NT2/D1 (cell line): ENCODE data around the gene INTS7.

Experiments
- DNase-seq: peaks from one replicate; pipeline ENCODE4 v3.0.0-alpha.2; 2011; ENCODE audit warnings: low read depth, low spot score
- H3K27me3 ChIP-seq: 2 replicates; pipeline ENCODE4 v1.6.0; 2011; ENCODE audit warnings: mild to moderate bottlenecking; ENCODE audit not compliant: insufficient read length, insufficient read depth
- H3K36me3 ChIP-seq: 2 replicates; pipeline ENCODE4 v1.6.1; 2011; ENCODE audit warnings: mild to moderate bottlenecking, low read length, mixed read lengths; ENCODE audit not compliant: insufficient read depth, insufficient read length
- H3K4me1 ChIP-seq: 2 replicates; pipeline ENCODE4 v1.5.1; 2011; ENCODE audit not compliant: insufficient read depth, insufficient read length
- H3K4me3 ChIP-seq: 2 replicates; pipeline ENCODE4 v1.5.1; 2011; ENCODE audit warnings: low read depth; ENCODE audit not compliant: insufficient read length
- H3K9ac ChIP-seq: 2 replicates; pipeline ENCODE4 v1.6.0; 2011; ENCODE audit warnings: low read depth; ENCODE audit not compliant: insufficient read length
- H3K9me3 ChIP-seq: 2 replicates; pipeline ENCODE4 v1.5.1; 2011; ENCODE audit warnings: mild to moderate bottlenecking, low read length; ENCODE audit not compliant: insufficient read depth
- SUZ12 ChIP-seq: IDR thresholded peaks from 2 replicates; pipeline ENCODE4 v1.6.1; 2011; ENCODE audit not compliant: insufficient read length, insufficient read depth; ENCODE audit errors: extremely low read depth
- YY1 ChIP-seq: IDR thresholded peaks from 2 replicates; pipeline ENCODE4 v1.6.1; 2011; ENCODE audit not compliant: insufficient read length, insufficient read depth
- ZNF274 ChIP-seq: IDR thresholded peaks from 2 replicates; pipeline ENCODE4 v1.6.1; 2011; ENCODE audit warnings: mild to moderate bottlenecking, low read depth, low read length

The INTS7 gene

DNA sequence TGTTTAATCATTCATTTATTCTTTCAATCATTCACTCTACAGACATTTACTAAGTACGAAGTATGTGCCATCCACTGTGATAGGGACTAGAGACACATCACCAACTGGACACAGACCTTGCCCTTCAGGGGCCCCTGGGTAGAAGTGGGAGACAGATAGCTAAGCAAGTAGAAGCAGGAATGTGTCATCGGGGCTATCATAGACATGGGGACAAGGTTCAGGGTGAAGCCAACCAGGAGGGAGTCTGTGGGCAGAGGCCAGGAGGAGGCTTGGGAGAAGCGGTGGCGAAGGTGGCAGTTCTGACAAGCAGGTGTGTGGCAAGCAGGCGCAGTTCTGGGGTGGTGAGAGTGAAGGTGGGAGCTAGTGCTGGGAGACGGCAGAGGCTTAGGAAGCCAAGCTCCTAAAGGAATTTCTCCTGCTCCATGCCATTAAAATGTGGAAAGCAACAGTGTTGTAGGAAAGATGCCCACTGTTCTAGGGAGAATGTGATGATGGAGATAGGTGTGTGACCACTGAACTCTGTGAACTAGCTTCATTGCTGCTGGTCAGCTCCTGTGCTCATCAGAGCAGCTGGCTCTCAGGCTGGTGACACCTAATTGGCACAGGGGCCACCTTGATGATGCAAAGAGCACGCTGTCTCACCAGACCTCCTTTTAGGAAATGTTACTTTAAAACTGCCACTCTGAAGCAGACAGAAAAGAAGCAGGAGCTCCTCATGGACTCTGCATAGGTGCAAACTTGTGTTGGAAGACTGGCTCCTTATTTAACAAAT lies 125.1 kb downstream of the INTS7 start:
- DNase-seq = no peak
- TF ChIP-seq ZNF274 = no peak
- TF ChIP-seq YY1 = no peak
- TF ChIP-seq SUZ12 = no peak
- Histone ChIP-seq H3K9me3 (peaks cover 13% of the 10 kb centered on the region; the same call in 1 of the 2 replicates), H3K36me3 (no peaks in the 10 kb centered on the region), H3K9ac (no peak overlapping the region), H3K4me3 (no peak overlapping the region), H3K27me3 (no peaks in the 10 kb centered on the region), H3K4me1 (no peaks in the 10 kb centered on the region)

DNA sequence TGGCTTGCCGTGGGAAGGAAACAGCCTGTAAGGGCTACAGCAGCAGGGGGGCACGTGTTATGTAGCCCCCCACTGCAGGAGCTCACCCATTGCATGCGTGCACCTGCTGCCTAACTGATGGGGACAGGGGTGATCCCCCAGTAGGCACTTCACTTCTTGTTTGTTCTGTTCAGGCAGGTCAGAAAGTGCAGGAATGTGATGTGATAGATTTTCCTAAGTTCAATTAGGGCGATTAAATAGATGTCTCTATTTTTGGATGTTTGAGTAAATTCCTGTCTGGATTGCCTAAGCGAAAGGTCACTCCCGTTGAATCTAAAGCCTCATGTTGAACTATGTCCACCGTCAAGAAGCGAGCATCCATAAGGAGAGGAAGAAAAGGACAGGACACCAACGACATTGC lies 126.0 kb downstream of the INTS7 start:
- Histone ChIP-seq H3K27me3 (no peaks in the 10 kb centered on the region), H3K4me1 (no peaks in the 10 kb centered on the region), H3K4me3 (no peak overlapping the region), H3K36me3 (no peaks in the 10 kb centered on the region), H3K9ac (no peak overlapping the region), H3K9me3 (peaks cover 13% of the 10 kb centered on the region; the same call in 1 of the 2 replicates)
- DNase-seq = no peak
- TF ChIP-seq SUZ12 (no peak), ZNF274 (no peak), YY1 (no peak)

DNA sequence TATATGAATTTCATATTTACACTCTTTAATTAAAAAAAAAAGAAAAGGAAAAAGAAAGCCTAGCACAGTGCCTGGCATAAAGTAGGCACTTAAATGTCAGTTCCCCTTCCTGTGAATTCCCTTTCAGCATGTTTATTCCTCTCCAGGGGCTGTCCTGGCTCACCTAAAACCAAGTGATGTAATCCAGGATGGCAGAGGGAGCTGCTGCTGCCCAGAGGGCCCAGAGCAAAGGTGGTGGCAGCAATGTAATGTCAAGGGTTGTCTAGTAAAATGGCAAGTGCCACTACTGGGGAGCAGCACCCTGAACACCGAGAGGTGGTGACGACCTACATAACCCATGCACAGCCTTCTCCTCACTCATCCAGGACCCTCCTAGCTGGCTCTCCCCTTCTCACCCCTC lies 126.4 kb downstream of the INTS7 start:
- Histone ChIP-seq H3K9me3 (peaks cover 13% of the 10 kb centered on the region; the same call in 1 of the 2 replicates), H3K9ac (no peak overlapping the region), H3K36me3 (no peaks in the 10 kb centered on the region), H3K27me3 (no peaks in the 10 kb centered on the region), H3K4me3 (no peak overlapping the region), H3K4me1 (no peaks in the 10 kb centered on the region)
- no peak for TF ChIP-seq YY1
- no peak for TF ChIP-seq SUZ12
- TF ChIP-seq ZNF274 = no peak
- no peak for DNase-seq

DNA sequence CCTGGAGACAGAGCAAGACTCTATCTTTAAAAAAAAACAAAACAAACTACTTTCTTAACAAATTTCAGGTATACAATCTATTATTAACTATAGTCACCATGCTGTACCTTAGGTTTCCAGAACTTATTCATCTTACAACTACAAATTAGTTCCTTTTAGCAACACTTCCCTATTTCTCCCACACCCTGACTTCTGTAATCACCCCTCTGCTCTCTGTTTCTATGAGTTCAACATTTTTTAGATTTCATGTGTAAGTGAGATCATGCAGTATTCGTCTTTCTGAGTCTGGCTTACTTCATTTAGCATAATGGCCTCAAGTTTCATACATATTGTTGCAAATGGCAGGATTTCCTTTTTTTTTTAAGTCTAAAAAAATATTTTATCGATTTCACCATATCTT lies 126.9 kb downstream of the INTS7 start:
- H3K9me3 ChIP-seq = peaks cover 13% of the 10 kb centered on the region; the same call in 1 of the 2 replicates
- no peak for DNase-seq
- no peaks in the 10 kb centered on the region for H3K36me3 ChIP-seq
- TF ChIP-seq YY1 = no peak
- no peak for TF ChIP-seq SUZ12
- TF ChIP-seq ZNF274 = no peak
- H3K4me3 ChIP-seq = no peak overlapping the region
- H3K4me1 ChIP-seq = no peaks in the 10 kb centered on the region
- no peak overlapping the region for H3K9ac ChIP-seq
- H3K27me3 ChIP-seq = no peaks in the 10 kb centered on the region

DNA sequence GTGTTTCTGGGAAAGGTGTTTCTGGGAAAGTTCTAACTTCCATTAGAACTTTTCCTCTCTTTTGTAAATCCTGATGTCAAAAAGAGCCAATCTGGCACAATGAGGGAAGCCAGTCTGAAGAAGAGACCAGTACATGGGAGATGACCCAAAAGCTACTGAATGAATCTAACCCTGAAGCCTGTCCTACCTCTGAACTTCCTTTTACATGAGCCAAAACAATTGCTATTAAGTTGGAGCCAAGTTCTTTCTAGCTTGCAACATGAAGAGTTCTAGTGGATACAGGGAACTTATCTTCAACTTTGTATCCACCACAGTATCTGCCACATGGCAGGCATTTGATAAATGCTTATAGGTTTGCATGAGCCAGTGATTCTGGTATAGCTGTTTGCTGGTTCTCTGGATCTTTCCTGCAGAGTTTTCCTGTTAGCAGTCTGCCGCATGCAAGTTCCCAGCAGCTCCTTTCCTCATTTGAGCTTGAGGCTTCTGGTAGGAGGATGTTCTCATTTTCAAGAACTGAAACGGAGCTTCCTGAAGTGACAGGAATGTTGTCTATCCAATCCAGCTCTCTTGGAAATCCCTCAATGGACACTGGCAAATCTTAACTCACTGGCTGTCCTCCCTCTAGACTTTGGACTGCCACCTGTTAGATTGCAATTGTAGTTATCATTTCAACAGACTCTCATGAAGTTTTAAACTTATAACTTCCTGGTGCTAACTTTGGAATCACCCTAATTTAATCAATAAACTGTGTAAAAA lies 131.7 kb downstream of the INTS7 start:
- Histone ChIP-seq H3K4me3 (no peak overlapping the region), H3K27me3 (no peaks in the 10 kb centered on the region), H3K9me3 (peaks cover 23% of the 10 kb centered on the region), H3K36me3 (no peaks in the 10 kb centered on the region), H3K4me1 (no peaks in the 10 kb centered on the region), H3K9ac (no peak overlapping the region)
- TF ChIP-seq ZNF274 (no peak), SUZ12 (no peak), YY1 (no peak)
- no peak for DNase-seq

DNA sequence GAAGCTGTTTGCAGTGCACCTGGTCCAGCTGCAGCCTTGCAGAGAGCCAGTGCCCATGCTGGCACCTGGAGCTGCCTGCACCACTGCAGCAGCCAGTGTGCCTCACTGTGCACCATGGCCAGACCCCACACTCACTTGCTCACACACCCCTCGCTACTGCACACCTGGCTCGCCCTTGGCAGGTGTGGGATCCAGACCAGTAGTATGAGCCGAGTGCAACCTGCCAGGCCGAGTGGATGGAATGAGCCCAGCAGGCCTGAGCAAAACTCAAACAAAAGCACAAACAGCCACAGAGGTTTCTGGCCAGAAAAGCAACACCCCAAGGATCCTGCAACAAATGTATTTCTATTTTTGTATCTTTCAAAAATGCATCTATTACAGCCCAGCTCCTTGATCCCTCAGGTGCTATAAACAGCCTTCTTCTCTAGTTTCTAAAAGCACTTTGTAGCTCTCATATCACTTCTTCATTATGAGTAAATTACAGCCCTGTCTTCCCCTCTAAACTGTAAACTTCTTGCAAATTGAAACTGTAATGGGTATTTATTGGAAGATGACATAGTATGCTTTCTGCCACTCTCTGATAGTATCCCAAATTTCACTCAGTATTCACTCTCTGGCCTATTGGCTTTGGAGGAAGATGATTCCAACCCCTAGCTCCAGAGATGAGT lies 132.6 kb downstream of the INTS7 start:
- peaks cover 23% of the 10 kb centered on the region for H3K9me3 ChIP-seq
- H3K27me3 ChIP-seq = no peaks in the 10 kb centered on the region
- H3K36me3 ChIP-seq = no peaks in the 10 kb centered on the region
- TF ChIP-seq YY1 (no peak), SUZ12 (no peak), ZNF274 (no peak)
- H3K4me1 ChIP-seq = no peaks in the 10 kb centered on the region
- H3K4me3 ChIP-seq = no peak overlapping the region
- no peak overlapping the region for H3K9ac ChIP-seq
- no peak for DNase-seq

DNA sequence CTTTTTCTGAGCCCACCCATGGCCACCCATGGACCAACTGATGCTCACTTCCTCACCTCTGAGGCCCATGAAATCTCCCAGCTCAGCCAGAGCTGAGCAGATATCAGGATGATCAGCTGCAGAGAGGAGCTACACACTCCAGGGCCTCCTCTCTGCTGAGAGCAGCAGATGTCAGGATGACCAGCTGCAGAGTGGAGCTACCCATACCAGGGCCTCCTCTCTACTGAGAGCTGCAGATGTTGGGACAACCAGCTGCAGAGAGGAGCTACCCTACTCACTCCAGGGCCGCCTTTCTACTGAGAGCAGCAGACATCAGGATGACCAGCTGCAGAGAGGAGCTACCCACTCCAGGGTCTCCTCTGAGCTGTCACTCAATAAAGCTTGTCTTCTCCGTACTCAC lies 133.4 kb downstream of the INTS7 start:
- TF ChIP-seq YY1 = no peak
- TF ChIP-seq SUZ12 = no peak
- TF ChIP-seq ZNF274 = no peak
- DNase-seq = no peak
- H3K4me1 ChIP-seq = no peaks in the 10 kb centered on the region
- H3K4me3 ChIP-seq = no peak overlapping the region
- H3K27me3 ChIP-seq = no peaks in the 10 kb centered on the region
- peaks cover 23% of the 10 kb centered on the region for H3K9me3 ChIP-seq
- H3K36me3 ChIP-seq = no peaks in the 10 kb centered on the region
- H3K9ac ChIP-seq = no peak overlapping the region
